ENCODE results near the gene BNC2. TPM values are rescaled to one million over a fixed set of nuclear protein-coding genes. Genes with fewer than 3 reads are reported as not detected.
A peak's percentile ranks its signal among the peaks of the same experiment; 100 is the strongest.

Gene BNC2
- total and polyA plus RNA-seq, 2 of the 4 experiments (the other 2 are of a cell fraction), result 15.5 to 45.2 TPM

GRCh38 chr9:16689351-16689938, 181.0 kb downstream of the BNC2 start:
- no peaks in the 10 kb centered on the region for H3K27me3 ChIP-seq (ENCODE audit: control insufficient read depth, insufficient read depth, low read length)
- H3K9ac ChIP-seq (ENCODE audit: low read depth, low read length), result no peak overlapping the region
- dilution Hi-C loops (cut with HindIII; ENCODE audit: low sequenced_read_pairs, unreplicated experiment) (no loop called here), in situ Hi-C loops (cut with MboI; ENCODE audit: low sequenced_read_pairs) (no loop called here), intact Hi-C loops (cut with micrococcal nuclease) (no loop called here)
- no peak overlapping the region for H2BK5ac ChIP-seq (ENCODE audit: low read depth, low read length, poor library complexity, severe bottlenecking)
- TF ChIP-seq NFE2L2 (IDR thresholded peaks at IDR 0.05; ENCODE audit: low read depth, low read length), result no peak
- TF ChIP-seq RAD21 (IDR thresholded peaks at IDR 0.05; ENCODE audit: low read length), result no peak
- TF ChIP-seq SMC3 (IDR thresholded peaks at IDR 0.05; ENCODE audit: low read depth, low read length), result no peak
- no peak for TF ChIP-seq RFX5 (IDR thresholded peaks at IDR 0.05; ENCODE audit: low read depth, low read length)
- TF ChIP-seq CEBPB (IDR thresholded peaks at IDR 0.05; ENCODE audit: low read depth, low read length), result no peak
- TF ChIP-seq, protein P1, sequence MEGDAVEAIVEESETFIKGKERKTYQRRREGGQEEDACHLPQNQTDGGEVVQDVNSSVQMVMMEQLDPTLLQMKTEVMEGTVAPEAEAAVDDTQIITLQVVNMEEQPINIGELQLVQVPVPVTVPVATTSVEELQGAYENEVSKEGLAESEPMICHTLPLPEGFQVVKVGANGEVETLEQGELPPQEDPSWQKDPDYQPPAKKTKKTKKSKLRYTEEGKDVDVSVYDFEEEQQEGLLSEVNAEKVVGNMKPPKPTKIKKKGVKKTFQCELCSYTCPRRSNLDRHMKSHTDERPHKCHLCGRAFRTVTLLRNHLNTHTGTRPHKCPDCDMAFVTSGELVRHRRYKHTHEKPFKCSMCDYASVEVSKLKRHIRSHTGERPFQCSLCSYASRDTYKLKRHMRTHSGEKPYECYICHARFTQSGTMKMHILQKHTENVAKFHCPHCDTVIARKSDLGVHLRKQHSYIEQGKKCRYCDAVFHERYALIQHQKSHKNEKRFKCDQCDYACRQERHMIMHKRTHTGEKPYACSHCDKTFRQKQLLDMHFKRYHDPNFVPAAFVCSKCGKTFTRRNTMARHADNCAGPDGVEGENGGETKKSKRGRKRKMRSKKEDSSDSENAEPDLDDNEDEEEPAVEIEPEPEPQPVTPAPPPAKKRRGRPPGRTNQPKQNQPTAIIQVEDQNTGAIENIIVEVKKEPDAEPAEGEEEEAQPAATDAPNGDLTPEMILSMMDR (conservative IDR thresholded peaks at IDR 0.05; ENCODE audit: low read depth, low read length), result no peak
- no peaks in the 10 kb centered on the region for H3K9me3 ChIP-seq (ENCODE audit: control insufficient read depth, insufficient read depth, low read length)
- H2BK15ac ChIP-seq (ENCODE audit: low read depth, low read length), result 0 out of 3 replicates have a peak overlapping the region, but pooled peaks have one; percentile 21
- H4K5ac ChIP-seq (ENCODE audit: low read depth, low read length), result no peak overlapping the region
- H3K36me3 ChIP-seq (ENCODE audit: control insufficient read depth, insufficient read depth, low read length), result peaks cover 4% of the 10 kb centered on the region; the same call in 1 of the 2 replicates
- no peak overlapping the region for H2AK5ac ChIP-seq (ENCODE audit: low read depth, low read length)
- H3K27ac ChIP-seq (ENCODE audit: insufficient read depth, low read length), result no peak overlapping the region
- H3K79me1 ChIP-seq (ENCODE audit: low read depth in 1 of 2, low read length in 2 of 2), result peaks cover 38 to 67% of the 10 kb centered on the region in 2 experiments
- H3K9me1 ChIP-seq (ENCODE audit: insufficient read depth, low read length), result 0 out of 2 replicates have a peak, but pooled peaks cover 3% of the 10 kb centered on the region
- no TSS peak for BruUV-seq (replicated peaks)
- no peak overlapping the region for H3K56ac ChIP-seq (ENCODE audit: extremely low read depth, insufficient read depth, low read length)
- no peak overlapping the region for H4K8ac ChIP-seq (ENCODE audit: low read depth in 2 of 2, low read length in 2 of 2)
- H2BK20ac ChIP-seq (ENCODE audit: low read depth, low read length), result no peak overlapping the region
- H3K4me3 ChIP-seq (ENCODE audit: insufficient read depth, low read depth, low read length), result no peak overlapping the region
- no peak overlapping the region for H3K23ac ChIP-seq (ENCODE audit: low read depth, low read length)
- no peak overlapping the region for H3K4ac ChIP-seq (ENCODE audit: low read depth, low read length)
- no peak overlapping the region for H4K91ac ChIP-seq (ENCODE audit: insufficient read depth, low read depth, low read length)
- no CpG with 5 or more reads among the region's 5 CpGs for WGBS, 2 experiments (ENCODE audit: extremely low coverage in 2 of 2, insufficient read length in 1 of 2)
- no peak overlapping the region for H3K4me2 ChIP-seq (ENCODE audit: low read depth, low read length)
- ATAC-seq (ENCODE audit: low read depth), result no peak; the same call in 1 of the 2 replicates
- H3K18ac ChIP-seq (ENCODE audit: low read depth, low read length), result no peak overlapping the region
- peaks cover 3% of the 10 kb centered on the region; the same call in 1 of the 2 replicates for H3K4me1 ChIP-seq (ENCODE audit: control insufficient read depth, insufficient read depth, low read length)
- no peak overlapping the region for H2AK9ac ChIP-seq (replicated peaks; ENCODE audit: low read depth, low read length, poor library complexity)
- H3K14ac ChIP-seq (replicated peaks; ENCODE audit: low read depth, low read length), result no peak overlapping the region
- CTCF ChIA-PET, result interaction anchor here (0.6 kb wide), 2 partner anchors 13 to 102 kb away, joined by 4 to 5 read pairs; no protein-coding TSS in a partner anchor
- no peak overlapping the region for H2AFZ ChIP-seq (replicated peaks; ENCODE audit: low read length, poor library complexity)
- no peaks in the 10 kb centered on the region for H4K20me1 ChIP-seq (ENCODE audit: insufficient read depth, low read length)
- POLR2A ChIA-PET (ENCODE audit: unreplicated experiment), result interaction anchor here (0.6 kb wide), 2 partner anchors 44 to 802 kb away, joined by 9 to 11 read pairs; no protein-coding TSS in a partner anchor
- DNase-seq, result peak; percentile 39
- H2BK120ac ChIP-seq (ENCODE audit: low read depth, low read length), result no peak overlapping the region
